Activated CD4-positive, alpha-beta T cell treated with anti-CD3 and anti-CD28 coated beads, Interleukin-2, amount 50 U/mL, for 24 hours (primary cell): ENCODE data around the gene USP36.

Experiments
- DNase-seq, 2 donors: peaks; one replicate each; pipeline ENCODE4 v3.0.0-alpha.2; 2020; ENCODE audit warnings: low read depth in 1 of 2, low spot score in 1 of 2

USP36 gene

GRCh38 chr17:78746263-78746948 lies 94.2 kb downstream of the USP36 start:
- DNase-seq: no peak
